Loucy (cell line): ENCODE data around the gene FBXW8.

Experiments used
- CTCF ChIP-seq: fragments of 200-600 bp; sonication (generic); conservative IDR thresholded peaks from 2 replicates; pipeline ENCODE4 v1.5.1; 2014; ENCODE audit warnings: mild to moderate bottlenecking, antibody characterized with exemption, low read length
- EZH2phosphoT487 ChIP-seq: fragments of 200-600 bp; IDR thresholded peaks from 2 replicates; pipeline ENCODE4 v1.6.1; 2018; ENCODE audit warnings: antibody characterized with exemption, mild to moderate bottlenecking, moderate library complexity, borderline replicate concordance

DNA sequence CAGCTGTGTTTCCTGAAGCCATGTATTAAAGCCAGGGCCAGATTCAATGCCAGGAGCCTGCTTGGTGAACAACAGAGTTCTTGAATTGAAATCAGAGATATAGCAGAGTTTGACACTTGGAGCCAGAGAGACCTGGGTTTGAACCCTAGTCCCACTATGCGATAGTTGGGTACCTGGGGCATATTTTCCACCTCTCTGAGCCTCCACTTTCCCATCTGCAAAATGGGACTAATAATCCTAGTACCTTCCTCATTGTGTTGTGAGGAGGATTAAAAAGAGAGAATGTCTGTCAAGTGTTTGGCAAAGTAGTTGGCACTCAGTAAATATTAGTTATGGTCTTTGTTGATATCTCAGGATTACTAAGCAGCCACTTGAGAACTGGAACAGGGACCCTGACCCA is 23.5 kb upstream of the FBXW8 start:
- no peak for TF ChIP-seq CTCF
- no peak for TF ChIP-seq EZH2phosphoT487
